ENCODE measurements around the gene F2.

Gene F2

GRCh38 chr11:46745995-46746394, 27.0 kb downstream of the F2 start:
- DNase-seq: no peak

GRCh38 chr11:46747150-46747549, 28.1 kb downstream of the F2 start:
- DNase-seq: no peak

- no peak for DNase-seq
Observed at GRCh38 chr11:46755962-46756361, 36.9 kb downstream of the F2 start.

GRCh38 chr11:46759196-46759595, 40.2 kb downstream of the F2 start:
- no peak for DNase-seq

- DNase-seq: no peak
Observed at GRCh38 chr11:46760429-46761128, 41.6 kb downstream of the F2 start.

- DNase-seq: no peak
Observed at GRCh38 chr11:46761807-46762206, 42.8 kb downstream of the F2 start.

GRCh38 chr11:46762248-46762647, 43.2 kb downstream of the F2 start:
- DNase-seq: no peak

- DNase-seq: no peak
Observed at GRCh38 chr11:46766656-46767055, 47.6 kb downstream of the F2 start.

- DNase-seq: no peak
Observed at GRCh38 chr11:46769636-46770221, 50.7 kb downstream of the F2 start.

- no peak for DNase-seq
Observed at GRCh38 chr11:46776878-46777277, 57.9 kb downstream of the F2 start.

- DNase-seq: no peak
Observed at GRCh38 chr11:46778416-46778815, 59.4 kb downstream of the F2 start.

Measured in NCI-H1417 treated with DMSO at 0.1 percent for 48 hours (cell line).